ENCODE data around the gene RPS6KL1. TPM values are rescaled to one million over a fixed set of nuclear protein-coding genes. Genes with fewer than 3 reads are reported as not detected.

Gene RPS6KL1
- total RNA-seq, 1 experiment from 2014 or later, result 33.7 TPM

DNA sequence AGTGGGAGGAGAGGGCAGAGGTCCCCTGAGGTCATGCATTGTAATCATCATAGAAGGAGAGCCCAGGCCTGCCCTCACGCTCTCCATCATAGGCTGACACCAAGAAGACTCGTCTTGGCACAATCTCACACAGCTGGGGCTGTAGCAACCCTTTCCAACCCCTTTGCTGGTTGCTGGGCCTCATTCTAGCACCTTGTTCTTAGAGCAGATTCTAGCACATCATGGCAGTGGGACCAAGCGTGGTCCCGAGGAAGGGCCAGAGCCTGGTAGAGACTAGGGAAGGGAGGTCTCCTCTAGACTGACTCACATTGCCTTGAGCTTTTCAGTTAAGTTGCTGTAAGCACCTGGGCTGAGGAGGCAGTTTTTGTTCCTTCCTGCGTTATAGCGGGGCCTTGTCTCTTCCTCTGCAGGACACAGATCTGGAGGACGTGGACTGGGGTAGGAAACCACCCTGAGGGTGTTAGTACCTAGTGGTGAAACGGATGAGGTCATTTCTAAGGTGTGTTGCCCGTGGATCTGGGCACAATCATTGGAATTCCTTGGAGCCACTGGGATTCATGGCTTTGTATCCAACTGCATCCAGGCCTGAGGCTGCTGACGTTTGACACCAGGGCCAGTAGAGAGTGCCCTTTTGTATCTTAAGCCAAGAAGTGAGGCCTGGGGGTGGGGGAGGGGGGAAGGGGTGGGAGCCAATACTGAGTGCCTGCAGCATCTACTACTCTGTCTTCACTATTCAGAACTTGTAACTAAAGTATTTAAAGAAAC is 19.9 kb downstream of the RPS6KL1 start:
- in situ Hi-C loops (cut with HindIII; ENCODE audit: low sequenced_read_pairs), result no loop called here

DNA sequence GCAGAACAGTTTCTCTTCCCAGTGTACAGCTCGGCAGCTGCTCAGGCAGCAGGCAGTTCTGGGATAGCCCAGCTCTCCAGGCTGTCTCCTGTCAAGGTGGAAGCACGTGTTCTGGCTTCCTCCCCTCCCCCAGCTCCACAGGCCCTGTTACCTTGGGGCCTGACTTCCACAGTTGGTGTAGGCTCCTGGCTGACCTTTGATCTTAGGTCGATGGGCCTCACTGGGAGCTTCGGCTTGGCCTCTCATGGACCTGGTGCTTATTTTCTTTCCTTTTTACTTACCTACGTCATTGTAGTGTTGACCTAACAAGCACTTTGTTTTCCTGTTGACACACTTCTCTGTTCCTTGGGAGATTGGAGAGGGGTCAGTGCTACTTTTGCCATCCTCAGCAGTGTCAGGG is 24.4 kb downstream of the RPS6KL1 start:
- in situ Hi-C loops (cut with HindIII; ENCODE audit: low sequenced_read_pairs), result no loop called here
- no peak for DNase-seq (ENCODE audit: low spot score)

More for the DNA sequence above, 19.9 kb downstream of the RPS6KL1 start:
- DNase-seq (ENCODE audit: low spot score), result no peak

GRCh38 chr14:74898083-74898482 is 25.0 kb downstream of the RPS6KL1 start:
- DNase-seq (ENCODE audit: low spot score), result no peak
- in situ Hi-C loops (cut with HindIII; ENCODE audit: low sequenced_read_pairs), result no loop called here

GRCh38 chr14:74897642-74898041 is 25.4 kb downstream of the RPS6KL1 start:
- in situ Hi-C loops (cut with HindIII; ENCODE audit: low sequenced_read_pairs), result no loop called here
- DNase-seq (ENCODE audit: low spot score), result no peak

GRCh38 chr14:74896400-74896799 is 26.7 kb downstream of the RPS6KL1 start:
- no peak for DNase-seq (ENCODE audit: low spot score)
- in situ Hi-C loops (cut with HindIII; ENCODE audit: low sequenced_read_pairs), result no loop called here

DNA sequence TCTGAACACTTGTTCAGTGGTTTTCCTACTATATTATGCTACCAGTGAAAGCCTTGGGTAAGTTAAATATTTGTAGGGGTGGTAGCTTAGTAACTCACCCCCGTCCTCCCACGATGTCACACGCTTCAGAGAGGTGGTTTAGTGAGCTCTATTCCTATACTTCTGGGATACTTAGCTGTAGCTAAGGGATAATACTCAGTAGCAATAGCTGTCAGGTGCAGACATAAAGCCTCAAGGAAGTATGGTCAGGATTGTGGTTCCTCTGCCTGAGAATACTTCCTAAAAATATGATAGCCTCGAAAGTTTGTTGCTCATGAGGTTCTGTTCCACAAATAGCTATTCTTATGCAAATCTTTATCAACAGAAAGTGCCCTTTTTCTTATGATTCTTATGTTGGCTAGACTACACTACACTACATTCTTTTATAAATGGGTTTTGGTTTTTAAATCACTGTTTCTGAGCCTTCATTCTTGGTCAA is 29.4 kb downstream of the RPS6KL1 start:
- no peak for DNase-seq (ENCODE audit: low spot score)
- in situ Hi-C loops (cut with HindIII; ENCODE audit: low sequenced_read_pairs), result no loop called here

GRCh38 chr14:74892745-74893144 is 30.3 kb downstream of the RPS6KL1 start:
- in situ Hi-C loops (cut with HindIII; ENCODE audit: low sequenced_read_pairs), result no loop called here
- no peak for DNase-seq (ENCODE audit: low spot score)

- in situ Hi-C loops (cut with HindIII; ENCODE audit: low sequenced_read_pairs), result no loop called here
- DNase-seq (ENCODE audit: low spot score), result no peak
Observed at GRCh38 chr14:74891870-74892269, 31.2 kb downstream of the RPS6KL1 start.

DNA sequence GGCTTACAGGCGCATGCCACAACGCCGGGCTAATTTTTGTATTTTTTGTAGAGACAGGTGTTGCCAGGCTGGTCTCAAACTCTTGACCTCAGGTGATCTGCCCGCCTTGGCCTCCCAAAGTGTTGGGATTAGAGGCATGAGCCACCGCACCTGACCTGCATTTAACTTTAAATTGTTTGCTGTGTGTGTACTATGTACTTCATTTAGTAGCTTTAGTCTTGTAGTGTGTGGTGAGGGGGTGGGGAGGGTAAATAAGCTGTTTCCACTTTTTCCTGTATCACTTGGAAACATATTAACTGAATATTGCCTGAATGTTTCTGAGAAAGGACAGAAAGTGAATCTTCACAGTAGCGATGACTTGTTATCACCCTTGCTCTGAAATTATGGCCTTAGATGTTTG is 32.8 kb downstream of the RPS6KL1 start:
- DNase-seq (ENCODE audit: low spot score), result no peak
- in situ Hi-C loops (cut with HindIII; ENCODE audit: low sequenced_read_pairs), result no loop called here

- in situ Hi-C loops (cut with HindIII; ENCODE audit: low sequenced_read_pairs), result no loop called here
- no peak for DNase-seq (ENCODE audit: low spot score)
Observed at GRCh38 chr14:74888164-74889158, 34.6 kb downstream of the RPS6KL1 start.

DNA sequence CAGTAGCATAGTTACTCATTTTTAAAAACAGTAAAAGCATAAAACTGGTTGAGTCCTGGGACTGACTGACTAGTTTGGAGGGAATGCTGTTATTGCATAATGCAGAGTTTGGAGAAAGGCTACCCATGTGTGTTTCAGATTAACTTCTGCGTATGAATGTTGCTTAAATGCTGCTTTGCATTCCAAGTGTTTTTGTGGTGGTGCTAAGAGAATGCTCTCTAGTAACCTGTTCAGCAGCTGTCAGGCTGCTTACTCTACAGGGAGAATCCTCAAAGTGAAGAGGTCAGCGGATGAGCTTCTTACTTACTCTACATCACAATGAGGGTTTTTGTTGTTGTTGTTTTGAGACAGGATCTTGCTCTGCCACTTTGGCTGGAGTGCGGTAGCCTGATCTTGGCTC is 37.1 kb downstream of the RPS6KL1 start:
- DNase-seq (ENCODE audit: low spot score), result no peak
- in situ Hi-C loops (cut with HindIII; ENCODE audit: low sequenced_read_pairs), result no loop called here

GRCh38 chr14:74882103-74882920 is 40.7 kb downstream of the RPS6KL1 start:
- in situ Hi-C loops (cut with HindIII; ENCODE audit: low sequenced_read_pairs), result no loop called here

DNA sequence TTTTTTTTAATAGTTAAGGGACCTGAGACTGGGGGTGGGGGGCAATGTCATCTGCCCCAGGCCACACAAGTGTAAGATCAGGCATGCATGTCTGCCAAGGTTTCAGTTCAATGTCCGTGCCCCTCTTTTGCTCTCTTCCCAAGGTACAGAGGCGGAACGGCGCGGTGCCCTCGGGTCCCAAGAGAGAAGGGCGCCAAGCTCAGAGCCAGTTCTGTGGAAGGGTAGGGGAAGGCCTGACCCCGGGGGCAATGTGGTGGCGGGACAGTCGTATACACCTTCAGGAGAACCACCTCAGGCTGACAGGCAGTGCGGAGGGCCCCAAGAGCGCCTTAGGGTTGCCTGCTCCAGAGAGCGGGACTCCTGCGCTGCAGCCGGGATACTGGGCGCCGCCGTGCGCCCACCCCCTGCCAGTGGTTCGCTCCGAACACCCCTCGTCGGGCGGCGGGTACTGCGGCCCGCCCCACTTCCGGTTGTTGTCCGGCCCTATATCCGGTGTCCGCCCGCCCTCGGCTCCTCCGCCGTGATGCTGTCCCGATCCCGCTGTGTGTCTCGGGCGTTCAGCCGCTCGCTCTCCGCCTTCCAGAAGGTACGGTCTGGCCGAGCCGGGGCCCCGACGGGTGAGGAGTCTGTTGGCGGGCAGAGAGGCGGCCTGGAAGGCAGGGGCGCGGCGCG is 41.5 kb downstream of the RPS6KL1 start, which contains the start of gene DLST:
Gene DLST (plus strand): TSS at position 486 of the 672 bp plus-strand sequence. CDS start 38 bp downstream, at position 524.
- in situ Hi-C loops (cut with HindIII; ENCODE audit: low sequenced_read_pairs), result no loop called here
- peak; percentile 81 for DNase-seq (ENCODE audit: low spot score)

More at GRCh38 chr14:74882103-74882920, 40.7 kb downstream of the RPS6KL1 start:
- no peak for DNase-seq (ENCODE audit: low spot score)

GRCh38 chr14:74879427-74880182 is 43.5 kb downstream of the RPS6KL1 start:
- no peak for DNase-seq (ENCODE audit: low spot score)
- in situ Hi-C loops (cut with HindIII; ENCODE audit: low sequenced_read_pairs), result no loop called here

GRCh38 chr14:74875941-74876913 is 46.8 kb downstream of the RPS6KL1 start, which contains the start of gene PROX2:
PROX2 (minus strand) TSS chr14:74876145; CDS start chr14:74863834, 12,311 bp downstream.
- no peak for DNase-seq (ENCODE audit: low spot score)
- in situ Hi-C loops (cut with HindIII; ENCODE audit: low sequenced_read_pairs), result no loop called here

- in situ Hi-C loops (cut with HindIII; ENCODE audit: low sequenced_read_pairs), result no loop called here
- DNase-seq (ENCODE audit: low spot score), result no peak
Observed at GRCh38 chr14:74875204-74875603, 47.9 kb downstream of the RPS6KL1 start.

DNA sequence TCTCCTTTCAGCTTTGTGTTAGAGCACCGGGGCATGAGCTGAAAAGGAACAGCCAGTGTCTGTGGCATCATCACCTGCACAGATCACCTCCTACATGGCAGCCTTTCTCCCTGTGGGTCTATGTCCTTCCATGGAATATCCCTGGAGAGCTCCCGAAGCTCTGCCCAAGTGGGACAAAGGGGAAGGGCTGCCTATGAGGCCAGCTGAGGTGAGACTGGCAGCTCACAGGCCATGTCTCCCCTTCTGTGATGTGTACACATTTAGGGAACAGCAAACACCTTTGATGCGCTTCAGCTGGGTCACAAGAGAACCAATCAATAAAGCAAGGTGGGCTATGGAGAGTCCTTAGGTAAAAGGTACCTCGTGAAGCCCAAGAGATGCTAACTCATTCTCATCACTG is 51.2 kb downstream of the RPS6KL1 start:
- no peak for DNase-seq (ENCODE audit: low spot score)
- in situ Hi-C loops (cut with HindIII; ENCODE audit: low sequenced_read_pairs), result no loop called here

Data from G401 (cell line).